ENCODE data around the gene GUCY2D.

Gene GUCY2D

GRCh38 chr17:7972131-7972785, 30.2 kb upstream of the GUCY2D start:
- TF ChIP-seq CTCF (IDR thresholded peaks at IDR 0.05; ENCODE audit: low read length) (peak; percentile 20; the same call in 1 of the 2 replicates), EZH2 (IDR thresholded peaks at IDR 0.05; ENCODE audit: borderline replicate concordance, low read length) (no peak)

GRCh38 chr17:7974638-7975131, 27.7 kb upstream of the GUCY2D start:
- no peaks in the 10 kb centered on the region for H4K20me1 ChIP-seq (ENCODE audit: insufficient read depth, low read length)
- H3K27me3 ChIP-seq (ENCODE audit: insufficient read depth, low read length): no peaks in the 10 kb centered on the region; the same call in 1 of the 2 replicates
- no peaks in the 10 kb centered on the region; the same call in 1 of the 2 replicates for H3K36me3 ChIP-seq (ENCODE audit: insufficient read depth, low read length)
- no peaks in the 10 kb centered on the region for H3K79me2 ChIP-seq (ENCODE audit: insufficient read depth, low read length)
- TF ChIP-seq EZH2 (IDR thresholded peaks at IDR 0.05; ENCODE audit: borderline replicate concordance, low read length) (no peak), CTCF (IDR thresholded peaks at IDR 0.05; ENCODE audit: low read length) (no peak)
- no peak overlapping the region for H3K4me2 ChIP-seq (ENCODE audit: low read length)
- H3F3A ChIP-seq (ENCODE audit: insufficient read depth, low read length): no peaks in the 10 kb centered on the region
- no peak overlapping the region for H3K27ac ChIP-seq (ENCODE audit: low read depth, low read length, poor library complexity, severe bottlenecking)
- no peak overlapping the region for H3K4me3 ChIP-seq (ENCODE audit: low read depth, low read length, poor library complexity, severe bottlenecking)
- no peak overlapping the region for H2AFZ ChIP-seq (ENCODE audit: low read length)
- H3K9me3 ChIP-seq (ENCODE audit: low read length): peaks cover 5% of the 10 kb centered on the region; the same call in 1 of the 2 replicates
- H3K9me2 ChIP-seq (ENCODE audit: low read depth, low read length): no peaks in the 10 kb centered on the region
- no peak overlapping the region for H3K9ac ChIP-seq (ENCODE audit: low read length)
- H3K4me1 ChIP-seq (ENCODE audit: insufficient read depth, low read length, severe bottlenecking): no peaks in the 10 kb centered on the region

More at GRCh38 chr17:7972131-7972785, 30.2 kb upstream of the GUCY2D start:
- H3K4me2 ChIP-seq (ENCODE audit: low read length): no peak overlapping the region
- H4K20me1 ChIP-seq (ENCODE audit: insufficient read depth, low read length): no peaks in the 10 kb centered on the region
- H2AFZ ChIP-seq (ENCODE audit: low read length): no peak overlapping the region
- no peaks in the 10 kb centered on the region for H3F3A ChIP-seq (ENCODE audit: insufficient read depth, low read length)
- peaks cover 5% of the 10 kb centered on the region; the same call in 1 of the 2 replicates for H3K9me3 ChIP-seq (ENCODE audit: low read length)
- H3K79me2 ChIP-seq (ENCODE audit: insufficient read depth, low read length): no peaks in the 10 kb centered on the region
- H3K4me3 ChIP-seq (ENCODE audit: low read depth, low read length, poor library complexity, severe bottlenecking): no peak overlapping the region
- no peak overlapping the region for H3K9ac ChIP-seq (ENCODE audit: low read length)
- no peaks in the 10 kb centered on the region; the same call in 1 of the 2 replicates for H3K36me3 ChIP-seq (ENCODE audit: insufficient read depth, low read length)
- no peaks in the 10 kb centered on the region; the same call in 1 of the 2 replicates for H3K27me3 ChIP-seq (ENCODE audit: insufficient read depth, low read length)
- H3K9me2 ChIP-seq (ENCODE audit: low read depth, low read length): no peaks in the 10 kb centered on the region
- no peaks in the 10 kb centered on the region for H3K4me1 ChIP-seq (ENCODE audit: insufficient read depth, low read length, severe bottlenecking)
- H3K27ac ChIP-seq (ENCODE audit: low read depth, low read length, poor library complexity, severe bottlenecking): no peak overlapping the region

- Histone ChIP-seq H3K4me1 (ENCODE audit: insufficient read depth, low read length, severe bottlenecking) (no peaks in the 10 kb centered on the region), H2AFZ (ENCODE audit: low read length) (no peak overlapping the region), H3K9me3 (ENCODE audit: low read length) (peaks cover 5% of the 10 kb centered on the region; the same call in 1 of the 2 replicates), H3K27ac (ENCODE audit: low read depth, low read length, poor library complexity, severe bottlenecking) (no peak overlapping the region), H3F3A (ENCODE audit: insufficient read depth, low read length) (no peaks in the 10 kb centered on the region), H4K20me1 (ENCODE audit: insufficient read depth, low read length) (no peaks in the 10 kb centered on the region), H3K9ac (ENCODE audit: low read length) (no peak overlapping the region), H3K27me3 (ENCODE audit: insufficient read depth, low read length) (no peaks in the 10 kb centered on the region; the same call in 1 of the 2 replicates), H3K4me3 (ENCODE audit: low read depth, low read length, poor library complexity, severe bottlenecking) (no peak overlapping the region), H3K9me2 (ENCODE audit: low read depth, low read length) (no peaks in the 10 kb centered on the region), H3K79me2 (ENCODE audit: insufficient read depth, low read length) (no peaks in the 10 kb centered on the region), H3K36me3 (ENCODE audit: insufficient read depth, low read length) (no peaks in the 10 kb centered on the region; the same call in 1 of the 2 replicates), H3K4me2 (ENCODE audit: low read length) (no peak overlapping the region)
- TF ChIP-seq EZH2 (IDR thresholded peaks at IDR 0.05; ENCODE audit: borderline replicate concordance, low read length): no peak
- TF ChIP-seq CTCF (IDR thresholded peaks at IDR 0.05; ENCODE audit: low read length): no peak
Measured at GRCh38 chr17:7977039-7977438, 25.4 kb upstream of the GUCY2D start.
